ENCODE measurements around the gene ASIC2.

Gene ASIC2

DNA sequence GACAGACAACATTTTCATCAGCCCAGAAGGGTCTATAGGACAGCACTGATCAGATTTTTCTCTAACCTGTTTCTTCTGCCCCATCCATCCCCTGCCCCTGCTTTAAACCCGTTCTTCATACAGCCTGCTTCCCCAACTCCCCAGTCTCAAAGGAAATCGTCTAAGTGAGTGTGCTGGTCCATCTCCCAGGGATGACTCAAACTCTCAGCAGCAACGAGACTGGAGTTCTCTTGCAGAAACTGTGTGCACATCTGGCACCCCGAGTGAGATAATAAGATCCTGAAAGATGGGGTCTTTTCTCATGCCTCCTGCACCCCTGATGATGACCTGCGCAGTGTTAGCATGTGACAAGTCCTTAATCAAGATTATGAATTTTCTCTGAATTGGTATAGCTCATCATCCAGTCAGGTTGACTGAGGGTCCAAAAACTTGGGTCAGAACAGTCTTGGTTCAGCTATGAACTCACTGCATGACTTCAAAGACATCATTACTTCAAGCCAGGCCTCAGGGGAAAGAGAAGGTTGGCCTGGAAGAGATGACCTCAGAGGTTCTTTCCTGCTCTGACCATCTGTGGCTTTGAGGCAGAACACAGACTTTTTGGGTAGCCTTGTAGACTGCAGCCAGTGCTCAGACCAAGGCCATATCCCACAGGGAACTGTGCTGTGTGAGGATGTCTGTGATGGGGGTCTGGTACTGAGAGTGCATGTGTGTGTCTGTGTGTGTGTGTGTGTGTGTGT is 183.6 kb downstream of the ASIC2 start:
- no peak for DNase-seq

DNA sequence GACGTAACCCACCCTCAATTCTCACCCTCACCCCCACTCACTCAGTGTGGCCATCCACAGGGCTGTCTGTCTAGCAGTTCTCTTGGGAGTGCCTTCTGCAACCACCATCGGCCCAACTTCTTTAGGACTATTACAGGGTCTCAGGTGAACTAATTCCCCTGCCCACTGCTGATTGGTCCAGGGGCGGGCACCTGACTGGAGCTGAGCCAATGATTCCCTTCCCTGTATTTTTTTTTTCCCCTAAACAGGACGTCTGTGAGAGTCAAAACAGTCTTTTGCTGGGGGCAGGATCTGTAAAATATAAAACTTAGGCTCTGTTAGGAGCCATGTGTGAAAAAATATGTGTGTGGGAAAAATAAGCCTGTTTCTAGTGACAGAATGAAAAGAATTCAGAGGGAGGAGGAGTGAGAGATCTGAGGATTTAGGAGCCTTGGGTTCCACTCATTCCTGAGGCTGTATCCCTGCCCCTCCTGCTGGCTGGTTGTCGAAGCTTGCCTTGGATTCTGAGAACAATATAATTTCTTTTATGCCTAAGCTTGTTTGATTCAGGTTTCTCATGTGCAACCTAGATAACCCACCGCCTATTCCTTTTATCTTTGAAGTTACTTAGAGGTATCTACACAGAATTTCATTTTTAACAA is 186.4 kb downstream of the ASIC2 start:
- no peak for DNase-seq

DNA sequence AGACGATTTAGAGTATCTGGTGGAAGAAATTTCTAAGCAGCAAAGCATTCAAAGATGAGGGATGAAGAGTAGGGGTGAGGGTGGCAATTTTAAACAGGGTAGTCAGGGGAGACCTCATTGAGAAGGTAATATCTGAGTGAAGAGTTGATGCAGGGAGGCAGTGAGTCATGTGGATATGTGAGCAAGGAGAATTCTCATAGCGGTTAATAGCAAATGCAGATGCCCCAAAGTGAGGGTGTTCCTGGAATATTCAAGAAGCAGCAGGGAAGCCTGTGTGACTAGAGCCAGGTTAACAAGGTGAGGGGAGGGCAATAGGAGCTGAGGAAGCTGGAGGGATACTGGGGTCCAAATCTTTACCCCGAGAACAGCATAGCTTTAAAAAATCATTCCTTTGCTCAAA is 187.2 kb downstream of the ASIC2 start:
- DNase-seq = no peak

DNA sequence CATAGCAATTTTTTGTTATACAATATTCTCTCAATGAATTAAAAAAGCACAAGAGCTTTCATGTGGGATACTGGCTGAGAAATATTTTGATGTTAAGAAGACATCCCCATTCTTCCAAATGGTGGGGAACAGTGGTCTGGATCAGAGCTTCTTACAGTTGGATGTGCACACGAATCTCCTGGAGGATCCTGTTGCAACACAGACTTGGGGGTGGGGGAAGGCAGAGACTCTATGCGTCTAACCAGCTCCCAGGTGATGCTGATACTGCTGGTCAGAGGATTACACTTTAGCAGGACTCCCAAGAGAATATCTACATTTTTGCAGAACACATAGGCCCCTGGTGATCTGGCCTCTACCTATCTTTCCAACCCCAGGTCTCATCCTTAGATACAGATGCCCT is 193.2 kb downstream of the ASIC2 start:
- no peak for DNase-seq

DNA sequence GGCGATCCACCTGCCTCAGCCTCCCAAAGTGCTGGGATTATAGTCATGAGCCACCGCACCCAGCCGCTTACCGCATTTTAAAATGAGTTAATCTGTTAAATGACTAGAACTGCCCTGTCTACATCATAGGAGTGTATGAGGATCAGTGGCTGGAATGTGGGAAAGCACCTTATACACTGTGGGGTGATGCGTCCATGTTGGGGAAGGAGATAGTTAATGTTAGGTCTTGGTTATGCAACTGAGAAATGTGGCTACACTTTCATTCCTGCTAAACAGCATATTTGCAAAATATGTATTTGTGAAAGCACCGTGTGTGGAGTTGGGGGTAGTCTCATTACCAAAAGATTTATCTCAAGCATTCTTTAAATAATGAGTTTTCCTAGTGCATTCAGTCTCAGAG is 193.8 kb downstream of the ASIC2 start:
- no peak for DNase-seq

DNA sequence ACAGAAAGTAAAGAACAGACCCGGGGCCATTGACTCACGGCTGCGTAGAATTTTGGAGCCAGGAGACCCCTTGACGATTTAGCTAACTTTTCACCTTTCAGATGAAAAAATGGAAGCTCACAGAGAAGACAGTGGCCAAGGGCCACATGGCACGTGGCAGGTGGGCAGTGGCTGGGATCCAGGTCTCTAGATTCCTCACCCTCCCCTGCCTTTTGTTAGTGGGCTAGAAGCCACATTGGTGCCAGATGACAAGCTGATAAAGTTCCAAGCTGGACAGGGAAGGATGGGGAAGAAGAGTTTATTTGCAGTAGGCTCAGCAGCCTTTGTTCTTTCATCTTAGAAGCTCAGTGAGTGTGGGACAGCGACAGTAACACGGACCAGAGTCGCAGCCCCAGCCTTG is 195.7 kb downstream of the ASIC2 start:
- DNase-seq = no peak

DNA sequence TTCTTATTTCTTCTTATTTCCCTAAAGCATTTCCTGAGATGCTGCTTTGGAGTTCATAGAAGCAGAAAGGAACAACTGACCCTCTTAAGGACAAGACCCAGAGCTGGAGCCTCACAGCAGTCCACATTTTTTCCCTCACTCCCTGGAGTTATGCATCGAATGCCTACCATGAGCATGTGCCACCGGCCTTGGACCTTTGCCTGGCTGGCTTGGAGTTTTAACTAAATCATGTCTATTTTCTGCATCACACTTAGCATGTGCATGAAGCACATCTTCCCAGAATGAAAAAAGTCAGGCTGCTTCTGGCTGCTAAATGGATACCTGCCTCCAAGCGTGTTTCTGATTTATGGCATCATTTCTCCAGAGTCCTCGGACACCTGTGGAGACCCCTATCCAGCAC is 196.9 kb downstream of the ASIC2 start:
- no peak for DNase-seq

DNA sequence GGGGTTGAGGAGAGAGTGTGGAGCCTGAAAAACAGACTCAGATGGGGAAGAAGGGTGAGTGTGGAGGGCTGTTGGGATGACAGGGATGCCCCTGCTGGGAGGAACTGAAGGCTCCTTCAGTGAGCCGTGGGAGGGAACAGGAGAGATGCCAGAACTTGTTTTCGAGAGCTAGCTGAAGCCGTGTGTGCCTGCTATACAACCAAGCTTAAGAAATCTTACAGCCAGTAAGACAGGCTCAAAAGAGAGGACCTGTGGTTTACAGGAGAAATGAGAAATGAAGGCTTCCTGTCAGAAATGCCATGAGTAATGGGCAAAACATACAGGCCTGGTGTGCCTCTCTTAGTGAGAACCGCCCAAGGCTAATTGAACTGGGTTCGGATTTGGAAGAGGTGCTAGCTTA is 201.8 kb downstream of the ASIC2 start:
- no peak for DNase-seq

DNA sequence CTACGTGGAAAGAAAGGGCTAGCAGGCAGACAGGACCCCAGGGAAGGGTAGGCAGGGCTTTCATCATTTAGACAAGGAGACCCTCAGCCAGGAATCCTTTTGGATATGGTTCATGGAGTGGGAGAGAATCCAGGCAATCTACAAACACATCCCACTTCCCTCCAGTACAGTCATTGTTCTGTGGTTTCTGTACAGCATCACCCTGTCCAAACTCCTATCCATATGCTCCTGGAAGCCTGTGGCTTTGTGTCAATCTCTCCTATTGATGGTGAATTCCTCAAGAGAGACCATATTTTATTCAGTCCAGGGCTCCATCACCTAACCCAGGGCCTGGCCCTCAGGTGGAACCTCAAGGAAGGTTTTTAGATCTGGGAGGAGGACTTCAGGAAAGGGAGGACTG is 202.3 kb downstream of the ASIC2 start:
- no peak for DNase-seq

DNA sequence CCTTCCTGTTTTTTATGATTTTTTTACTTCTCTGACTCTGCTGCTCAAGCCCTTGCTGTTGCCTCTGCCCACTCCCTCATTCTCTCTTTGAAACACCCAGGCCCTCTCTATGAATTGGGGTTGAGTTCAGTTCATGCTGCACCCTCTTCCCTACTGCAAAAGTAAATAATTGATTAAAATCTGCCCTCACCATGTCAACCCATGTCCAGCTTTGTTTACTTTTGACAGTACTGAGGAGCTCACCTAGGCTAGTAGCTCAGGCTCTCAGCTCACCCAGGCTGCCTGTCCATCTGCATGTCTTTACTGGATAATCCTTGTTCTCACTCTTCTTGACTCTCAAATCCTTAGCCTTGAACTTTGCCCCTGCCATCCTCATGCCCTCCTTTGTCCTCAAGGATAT is 206.2 kb downstream of the ASIC2 start:
- no peak for DNase-seq

DNA sequence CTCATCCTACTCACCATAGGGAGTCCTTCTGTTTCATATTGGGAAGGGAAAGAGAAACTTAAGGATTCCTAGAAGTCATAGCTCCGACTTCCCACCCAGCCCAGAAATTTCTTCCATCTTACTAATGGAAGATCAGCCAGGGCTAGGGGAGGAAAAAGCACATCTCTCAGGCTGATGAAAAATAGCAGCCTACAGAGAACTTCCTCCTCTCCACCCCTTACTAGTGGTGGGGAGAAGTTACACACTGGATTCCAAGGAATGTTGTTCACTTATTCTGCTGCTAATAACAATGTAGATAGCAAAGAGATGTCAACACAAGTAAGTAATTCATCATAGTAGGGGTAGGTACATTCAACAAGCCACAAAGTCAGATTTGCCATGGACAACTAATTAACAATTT is 207.1 kb downstream of the ASIC2 start:
- DNase-seq = no peak

DNA sequence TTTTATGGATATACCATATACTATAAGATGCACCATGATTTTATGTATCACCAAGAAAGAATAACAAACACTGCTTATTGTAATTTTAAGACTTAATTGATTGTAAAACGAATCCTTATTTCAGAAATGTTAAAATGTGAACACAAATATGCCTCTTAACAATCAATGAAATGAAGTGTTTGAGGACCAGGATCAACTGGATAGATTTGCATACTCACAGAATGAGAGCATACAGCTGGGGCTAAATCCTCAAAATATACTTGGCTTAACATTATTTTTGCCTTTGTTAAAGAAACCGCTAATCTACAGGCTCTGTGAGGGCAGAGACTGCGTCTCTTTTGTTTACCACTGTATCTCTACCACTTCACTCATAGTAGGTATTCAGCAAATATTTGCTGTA is 207.8 kb downstream of the ASIC2 start:
- no peak for DNase-seq

DNA sequence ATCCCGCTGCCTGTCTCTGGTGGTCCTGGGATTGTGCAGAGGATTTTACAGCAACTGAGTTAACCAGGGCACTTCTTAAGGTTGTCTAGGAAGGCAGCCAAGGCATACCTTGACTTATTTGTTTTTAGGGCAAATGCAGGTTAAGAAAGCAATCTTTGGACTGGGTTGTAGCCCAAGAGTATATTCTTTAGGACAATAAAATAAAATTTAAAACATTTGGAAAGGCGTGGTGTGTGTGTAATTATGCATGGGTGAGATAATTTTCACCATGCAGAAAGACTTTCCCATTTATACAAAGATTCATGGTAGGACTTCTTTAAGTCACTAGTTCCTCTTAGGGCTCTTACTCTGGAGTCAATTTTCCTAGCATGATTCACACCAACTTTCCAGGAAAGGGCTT is 208.3 kb downstream of the ASIC2 start:
- no peak for DNase-seq

DNA sequence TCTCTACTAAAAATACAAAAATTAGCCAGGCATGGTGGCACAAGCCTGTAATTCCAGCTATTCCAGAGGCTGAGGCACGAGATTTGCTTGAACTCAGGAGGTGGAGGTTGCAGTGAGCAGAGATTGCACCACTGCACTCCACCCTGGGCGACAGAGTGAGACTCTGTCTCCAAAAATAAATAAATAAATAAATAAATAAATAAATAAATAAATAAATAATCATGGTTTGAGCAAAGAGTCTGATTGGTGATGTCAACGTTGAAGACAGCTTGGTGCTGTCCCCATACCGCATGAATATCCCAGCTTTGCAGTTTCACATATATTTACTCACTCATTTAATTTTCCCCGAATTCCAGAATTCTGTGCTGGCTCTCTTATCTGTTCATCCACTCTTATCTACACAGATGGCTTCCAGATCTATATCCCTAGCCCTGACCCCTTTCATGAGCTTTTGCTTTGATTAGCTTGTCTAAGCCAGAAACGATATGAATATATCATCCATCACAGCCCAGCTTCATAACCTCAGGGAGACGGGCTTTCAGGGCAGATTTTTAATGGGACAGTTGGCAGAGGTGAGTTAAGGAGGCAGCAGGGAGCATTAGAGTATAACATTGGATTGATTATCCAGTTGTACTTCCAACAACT is 210.4 kb downstream of the ASIC2 start:
- DNase-seq = no peak

DNA sequence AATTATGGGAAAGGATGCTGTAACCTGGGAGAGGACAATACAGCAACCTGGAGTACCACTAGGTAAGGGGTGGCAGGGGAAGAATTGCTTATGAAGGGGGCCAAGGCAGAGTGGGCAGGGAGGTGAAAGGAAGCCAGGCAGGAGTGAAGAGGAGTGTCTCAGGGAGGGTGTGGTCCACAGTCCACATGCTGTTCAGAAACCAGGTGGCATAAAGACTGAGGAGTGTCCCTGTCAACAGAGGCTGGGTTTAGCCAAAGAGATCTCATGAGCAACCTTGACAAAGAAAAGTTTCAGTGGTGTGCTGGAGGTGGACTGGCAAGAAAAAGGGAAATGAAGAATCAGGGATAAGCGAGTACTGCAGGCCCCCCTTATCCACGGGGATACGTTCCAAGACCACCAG is 213.0 kb downstream of the ASIC2 start:
- DNase-seq = no peak

DNA sequence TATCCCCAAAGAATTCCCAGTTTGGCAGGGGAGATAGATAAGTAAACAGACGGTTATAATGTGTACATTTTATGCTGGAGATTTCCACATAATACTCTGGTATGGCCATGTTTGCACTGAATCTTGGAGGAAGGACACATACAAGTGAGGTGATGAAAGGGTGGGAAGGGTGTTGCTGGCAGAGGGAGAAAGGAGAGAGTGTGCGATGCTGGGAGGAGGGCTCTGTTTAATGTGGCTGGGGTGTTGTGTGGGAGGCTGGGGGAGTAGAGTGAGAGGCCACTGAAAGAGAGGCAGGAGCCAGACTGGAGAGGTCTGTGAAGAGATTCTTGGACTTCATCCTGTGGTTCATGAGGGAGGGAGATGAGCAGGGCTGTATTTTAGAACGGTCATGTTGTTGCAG is 213.9 kb downstream of the ASIC2 start:
- DNase-seq = no peak

DNA sequence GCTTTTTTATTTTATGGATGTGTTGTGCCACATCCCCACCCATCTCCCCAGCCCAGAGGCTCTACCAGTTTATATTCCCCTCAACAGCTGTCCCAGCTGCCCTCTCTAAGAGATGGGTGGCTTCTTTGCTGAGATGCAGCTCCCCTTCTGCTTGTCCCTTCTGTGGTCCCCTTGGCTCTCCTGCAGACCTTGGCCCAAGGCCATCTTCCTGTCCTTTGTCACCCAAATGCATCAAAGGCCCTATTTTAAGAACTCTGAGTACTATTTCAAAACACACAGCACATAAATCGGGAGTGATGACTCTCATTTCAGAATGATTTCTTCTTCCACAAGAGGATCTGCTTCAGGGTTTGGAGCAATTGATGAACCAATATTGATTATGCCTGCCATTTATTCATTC is 216.1 kb downstream of the ASIC2 start:
- DNase-seq = no peak

DNA sequence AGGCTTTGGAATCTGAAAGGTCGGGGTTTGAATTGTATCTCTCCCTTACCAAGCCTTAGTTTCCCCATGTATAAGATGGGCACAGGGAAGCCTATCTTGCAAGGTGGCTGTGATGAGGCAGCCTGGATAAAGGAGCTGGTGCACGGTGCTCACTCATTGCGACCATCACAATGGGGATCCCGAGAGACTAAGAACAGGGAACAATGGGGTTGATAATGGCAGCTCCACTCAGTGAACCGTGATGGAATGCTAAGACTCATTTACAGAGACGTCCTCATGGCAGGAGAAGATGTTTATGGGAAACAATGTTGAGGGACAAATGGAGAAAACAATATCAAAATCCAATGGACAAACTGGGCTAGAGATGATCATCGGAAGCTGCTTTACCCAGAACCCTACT is 219.7 kb downstream of the ASIC2 start:
- no peak for DNase-seq

DNA sequence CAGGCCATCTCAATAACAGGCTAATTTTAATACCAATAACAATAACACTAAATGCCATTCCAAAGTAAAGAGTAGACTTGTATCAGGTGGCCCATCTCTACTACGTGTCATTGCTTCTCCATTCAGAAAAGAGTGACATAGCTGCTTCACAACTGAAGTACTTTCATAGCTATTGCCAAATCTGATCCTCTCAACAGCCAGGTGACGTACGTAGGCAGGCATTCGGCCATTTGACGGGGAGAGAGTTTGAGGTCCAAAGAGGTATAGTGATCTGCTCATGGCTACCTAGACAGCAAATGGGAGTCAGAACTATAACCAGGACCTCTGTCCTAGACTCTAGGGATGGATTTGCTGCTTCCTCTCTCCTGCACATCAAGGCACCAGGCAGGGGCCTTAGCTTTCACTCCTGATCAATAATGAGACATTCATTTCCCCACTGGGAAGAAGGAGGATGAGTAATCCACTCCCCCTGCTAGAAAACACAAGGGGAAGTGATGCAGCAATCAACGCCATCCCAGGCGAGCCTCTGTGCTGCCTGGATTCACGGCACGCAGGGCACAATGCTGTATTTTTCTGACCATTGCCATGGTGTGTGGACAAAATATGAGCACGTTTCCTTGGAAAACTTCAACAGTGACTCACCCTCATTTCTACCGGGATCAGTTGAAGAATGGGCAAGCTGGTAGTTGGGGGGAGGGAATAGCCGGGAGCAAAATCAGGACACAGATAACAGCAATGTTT is 220.5 kb downstream of the ASIC2 start:
- no peak for DNase-seq

DNA sequence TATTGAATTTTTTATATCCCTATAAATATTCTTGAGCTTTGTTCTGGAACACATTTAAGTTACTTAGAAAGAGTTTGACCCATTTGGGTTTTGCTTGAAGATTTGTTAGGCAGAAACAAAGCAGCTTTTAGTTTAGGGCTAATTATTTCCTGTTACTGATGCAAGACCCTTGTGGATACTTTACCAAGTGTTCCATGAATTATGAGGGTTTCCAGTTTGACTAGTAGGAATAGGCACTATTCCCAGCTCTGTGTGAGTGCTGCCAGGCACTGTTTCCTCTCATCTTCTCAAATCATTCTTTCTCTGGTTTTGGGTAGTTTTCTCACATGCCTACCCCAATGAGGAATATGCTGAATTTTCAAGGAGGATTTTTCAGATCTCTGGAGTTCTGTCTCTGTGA is 221.4 kb downstream of the ASIC2 start:
- DNase-seq = no peak

DNA sequence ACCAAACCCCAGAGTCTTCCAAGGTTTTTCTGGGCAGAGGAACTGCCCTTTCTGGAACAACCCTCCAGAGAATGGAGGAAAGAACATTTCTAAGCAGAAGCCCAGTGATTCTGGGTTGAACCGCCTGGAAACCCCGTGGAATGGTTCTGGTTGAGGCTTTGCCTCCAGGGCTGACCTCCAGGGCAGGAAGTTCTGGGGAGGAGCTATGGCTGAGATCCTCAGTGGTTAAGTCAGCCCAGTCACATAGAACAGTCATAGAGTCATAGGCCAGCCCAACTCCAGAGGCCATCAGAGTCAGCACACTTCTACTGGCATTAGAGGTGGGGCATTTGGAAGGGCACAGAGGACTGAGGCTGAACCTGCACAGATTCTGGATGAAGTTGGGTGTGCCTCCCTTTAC is 235.5 kb downstream of the ASIC2 start:
- no peak for DNase-seq

DNA sequence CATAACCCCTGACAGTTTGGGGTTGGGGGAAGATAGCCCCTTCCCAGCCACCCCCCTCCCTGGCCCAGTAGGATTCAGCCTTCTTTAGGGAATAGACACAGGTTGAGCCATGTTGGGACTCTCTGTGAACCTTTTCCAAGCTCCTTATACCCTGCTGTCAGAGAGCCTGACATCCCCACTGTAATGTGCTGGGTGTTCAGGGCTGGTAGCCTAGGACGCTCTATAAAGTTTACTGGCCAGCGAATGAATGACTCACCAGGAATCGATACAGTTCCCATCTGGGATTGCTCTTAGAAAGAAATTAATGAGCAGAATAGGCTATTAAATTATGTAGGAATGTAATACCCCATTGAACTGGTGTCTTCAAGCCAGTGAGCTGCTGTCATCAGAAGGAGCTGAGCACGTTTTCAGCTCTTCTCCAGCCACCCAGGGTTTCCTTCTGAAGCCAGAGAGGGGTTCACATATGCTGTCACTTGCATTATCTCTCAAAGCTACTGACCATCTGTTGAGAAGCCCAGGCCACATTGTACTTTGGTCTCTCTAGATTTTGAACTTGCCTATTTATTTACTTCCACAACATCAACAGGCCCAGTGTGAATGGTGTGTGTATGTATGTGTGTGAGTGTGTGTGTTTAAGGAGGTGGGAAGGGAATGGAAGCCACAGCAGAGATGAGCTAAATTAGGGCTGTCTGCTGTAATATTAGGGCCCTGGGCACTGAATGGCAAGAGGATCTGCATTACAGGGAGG is 236.5 kb downstream of the ASIC2 start:
- no peak for DNase-seq

DNA sequence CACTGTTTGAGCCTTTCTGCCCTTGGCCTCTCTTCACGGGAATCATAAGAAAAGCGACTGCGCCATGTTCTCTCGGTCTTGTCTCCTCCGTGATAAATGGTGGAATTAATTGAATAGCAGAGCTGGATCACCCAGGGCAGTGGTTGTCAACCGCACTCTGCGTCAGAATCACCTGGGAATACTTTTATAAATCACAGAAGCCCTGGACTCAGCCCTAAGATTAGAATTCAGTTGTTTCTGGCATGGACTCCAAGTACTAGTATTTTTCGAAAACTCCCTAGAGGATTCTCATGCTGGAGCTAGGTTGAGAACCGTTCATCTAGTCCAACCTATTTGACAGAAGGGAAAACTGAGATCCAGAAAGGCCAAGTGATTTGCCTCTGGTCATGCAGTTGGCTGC is 237.3 kb downstream of the ASIC2 start:
- DNase-seq = no peak

Measured in suppressor macrophage treated with lipopolysaccharide for 4 hours (primary cell).